Stimulated activated CD8-positive, alpha-beta memory T cell treated with anti-CD3 and anti-CD28 coated beads, Interleukin-12 subunit alpha, Interleukin-12 subunit beta, amount 100 ng/mL, for 4 hours (primary cell): Measurements from ENCODE around the gene LPIN1.

Experiments
- DNase-seq: peaks from one replicate; pipeline ENCODE4 v3.0.0-alpha.2; 2020; ENCODE audit warnings: low read depth

Gene LPIN1

DNA sequence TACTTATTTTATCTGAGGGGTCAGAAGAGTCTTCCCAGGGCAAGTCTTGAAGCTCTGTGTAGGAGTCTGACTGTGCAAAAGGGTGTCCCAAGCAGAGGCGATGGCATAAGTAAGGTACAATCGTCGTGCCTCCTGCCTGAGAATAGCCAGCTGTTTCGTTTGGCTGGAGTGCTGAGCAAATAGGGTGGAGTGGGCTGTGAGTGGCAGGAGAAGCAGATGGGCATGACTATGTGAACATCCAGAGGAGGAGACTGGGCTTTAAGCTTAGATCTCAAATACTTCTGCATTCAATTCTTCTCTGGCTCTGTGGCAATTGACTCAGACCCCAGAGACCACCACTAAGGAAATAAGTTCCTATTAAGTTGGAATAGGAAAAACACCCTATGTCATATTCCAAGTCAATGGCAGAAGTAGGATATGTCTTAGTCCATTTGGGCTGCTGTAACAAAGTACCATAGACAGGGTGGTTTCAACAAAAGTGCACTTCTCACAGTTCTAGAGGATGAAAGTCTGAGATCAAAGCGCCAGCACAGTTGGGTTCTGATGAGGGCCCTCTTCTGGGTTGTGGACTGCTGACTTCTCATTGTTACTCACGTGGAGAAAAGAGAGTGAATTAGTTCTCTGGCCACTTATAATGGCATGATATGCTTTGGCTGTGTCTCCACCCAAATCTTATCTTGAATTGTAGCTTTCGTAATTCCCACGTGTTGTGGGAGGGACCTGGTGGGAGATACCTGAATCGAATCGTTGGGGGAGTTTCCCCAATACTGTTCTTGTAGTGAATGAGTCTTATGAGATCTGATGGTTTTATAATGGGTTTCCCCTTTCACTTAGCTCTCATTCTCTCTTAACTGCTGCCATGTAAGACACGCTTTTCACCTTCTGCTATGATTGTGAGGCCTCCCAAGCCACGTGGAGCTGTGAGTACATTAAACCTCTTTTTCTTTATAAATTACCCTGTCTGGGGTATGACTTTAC lies 120.2 kb downstream of the LPIN1 start:
- DNase-seq: no peak

- no peak for DNase-seq
These were observed 121.5 kb downstream of the LPIN1 start for GRCh38 chr2:11867926-11868325.

GRCh38 chr2:11869391-11869991 lies 123.1 kb downstream of the LPIN1 start:
- no peak for DNase-seq

GRCh38 chr2:11870064-11870463 lies 123.6 kb downstream of the LPIN1 start:
- DNase-seq: no peak

DNA sequence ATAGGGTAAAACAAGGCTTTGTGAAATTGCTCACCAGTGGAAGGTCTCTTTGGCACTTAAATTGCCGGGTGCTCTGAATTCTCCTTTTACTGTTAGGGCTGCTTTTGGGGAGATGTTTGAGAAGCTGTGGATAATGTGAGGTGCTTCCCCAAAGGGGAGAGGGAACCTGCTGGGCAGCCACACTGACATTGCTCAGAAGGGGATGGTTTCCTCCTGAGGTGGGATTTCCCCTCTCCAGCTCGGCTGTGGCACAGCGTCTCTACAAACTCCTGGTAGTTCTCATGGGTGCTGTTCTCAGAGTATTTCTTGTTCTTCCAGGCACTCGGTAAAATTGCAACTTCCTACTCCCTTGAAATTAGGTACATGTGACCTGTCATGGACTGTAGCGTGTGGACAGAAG lies 124.2 kb downstream of the LPIN1 start:
- DNase-seq: no peak

DNA sequence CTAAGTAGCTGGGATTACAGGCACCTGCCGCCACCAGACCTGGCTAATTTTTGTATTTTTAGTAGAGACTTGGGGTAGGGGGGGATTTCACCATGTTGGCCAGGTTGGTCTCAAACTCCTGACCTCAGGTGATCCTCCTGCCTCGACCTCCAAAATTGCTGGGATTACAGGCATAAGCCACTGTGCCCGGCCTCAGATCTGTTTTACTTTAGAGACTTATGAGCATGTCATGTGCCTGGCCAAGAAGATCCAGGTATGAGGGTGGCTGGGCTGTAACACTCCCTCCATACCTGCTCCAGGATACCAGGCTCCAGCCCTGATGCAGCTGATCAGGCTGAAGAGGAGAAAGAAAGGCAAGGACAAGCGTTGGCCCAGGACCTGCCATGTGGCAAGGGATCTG lies 125.0 kb downstream of the LPIN1 start:
- DNase-seq: no peak

DNA sequence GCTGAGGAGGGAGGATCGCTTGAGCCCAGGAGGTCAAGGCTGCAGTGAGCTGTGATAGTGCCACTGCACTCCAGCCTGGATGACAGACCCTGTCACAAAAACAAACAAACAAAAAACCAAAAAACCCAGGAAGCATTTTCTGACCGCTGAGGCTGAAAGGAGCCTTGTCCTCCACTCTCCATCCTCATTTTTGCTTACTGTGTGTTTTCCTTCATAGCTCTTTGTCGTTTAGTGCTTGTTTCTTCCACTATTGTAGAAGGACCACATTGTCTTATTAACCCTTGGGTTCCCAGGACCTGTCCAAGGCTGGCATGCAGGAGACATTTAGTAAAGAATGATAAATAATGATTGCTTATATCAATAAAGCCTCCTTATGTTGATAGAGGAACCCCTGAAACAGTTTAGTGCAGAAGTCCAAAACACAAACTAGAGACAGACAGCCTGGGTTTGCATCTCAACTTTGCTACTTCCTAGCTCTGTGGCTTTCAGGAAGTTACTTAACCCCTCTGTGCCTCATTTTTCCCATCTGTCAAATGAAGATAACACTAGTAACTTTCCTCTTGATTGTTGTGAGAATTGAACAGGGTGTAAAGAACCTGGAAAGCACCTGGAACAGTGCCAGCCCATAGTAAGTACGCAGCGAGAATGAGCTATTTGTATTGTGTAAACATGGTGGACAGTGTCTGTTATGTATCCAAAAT lies 126.0 kb downstream of the LPIN1 start:
- DNase-seq: no peak

DNA sequence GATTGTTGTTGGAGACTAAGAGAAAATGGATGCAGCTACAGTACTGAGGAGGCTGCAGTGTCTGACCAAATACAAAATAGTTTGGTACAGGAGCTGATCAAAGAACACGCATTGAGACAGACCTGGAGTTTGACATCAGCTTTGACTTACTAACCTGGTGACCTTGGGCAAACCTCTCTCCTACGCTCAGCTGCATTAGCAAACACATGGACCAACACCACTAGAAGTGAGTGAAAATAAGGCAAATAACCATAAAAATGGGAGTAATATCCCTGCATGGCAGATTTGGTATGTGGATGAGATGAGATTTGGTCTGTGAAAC lies 126.5 kb downstream of the LPIN1 start:
- DNase-seq: no peak

DNA sequence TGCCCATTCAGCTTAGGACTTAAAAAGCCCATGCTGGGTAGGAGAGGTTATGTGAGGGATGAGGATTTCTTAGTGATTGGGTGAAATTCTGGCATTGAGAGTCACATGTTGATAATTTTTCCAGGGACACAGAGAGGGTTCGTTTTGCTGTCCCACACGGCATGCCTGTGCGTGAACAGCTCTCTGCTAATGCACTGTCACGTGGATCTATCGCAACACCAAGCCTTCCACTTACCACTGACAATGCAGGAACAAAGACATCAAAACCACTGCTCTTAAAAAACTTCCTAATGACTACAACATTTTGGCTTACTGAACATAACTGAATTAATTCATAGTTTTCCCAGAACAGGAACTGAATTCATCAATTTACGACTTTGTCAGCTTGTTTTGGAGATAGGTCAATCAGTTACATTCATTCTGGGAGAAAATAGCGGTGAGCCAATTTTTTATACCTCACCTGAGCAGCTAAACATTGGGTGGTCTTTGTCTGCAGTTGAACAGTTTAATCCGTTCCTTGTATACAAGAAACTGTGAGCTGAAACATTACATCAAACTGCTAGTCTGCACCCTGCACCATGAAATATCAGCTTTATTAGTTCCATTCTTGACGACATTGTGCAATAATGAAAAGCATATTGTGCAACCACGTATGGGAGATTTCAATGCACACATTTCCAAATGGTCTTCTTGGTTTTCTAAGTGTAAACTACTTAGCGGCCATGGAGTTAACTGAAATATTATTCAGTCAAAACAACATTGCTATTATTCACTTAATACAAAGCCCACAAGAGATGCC lies 127.1 kb downstream of the LPIN1 start:
- no peak for DNase-seq

DNA sequence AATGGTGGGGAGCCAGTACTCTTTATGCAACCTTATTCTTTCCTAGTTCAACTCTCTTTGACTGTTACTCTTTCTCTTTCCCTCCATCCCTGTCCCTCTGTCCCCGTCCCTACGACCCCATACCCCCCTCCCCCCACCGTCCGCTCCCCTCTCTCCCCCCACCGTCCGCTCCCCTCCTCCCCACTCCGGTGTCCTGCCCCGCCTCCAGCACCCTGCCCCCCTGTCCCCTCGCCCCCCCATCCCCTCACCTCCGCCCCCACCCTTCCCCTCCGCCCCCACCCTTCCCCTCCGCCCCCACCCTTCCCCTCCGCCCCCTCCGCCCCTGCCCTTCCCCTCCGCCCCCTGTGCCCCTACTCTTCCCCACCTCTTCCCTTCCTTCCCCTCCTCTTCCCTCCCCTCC lies 128.4 kb downstream of the LPIN1 start:
- no peak for DNase-seq

DNA sequence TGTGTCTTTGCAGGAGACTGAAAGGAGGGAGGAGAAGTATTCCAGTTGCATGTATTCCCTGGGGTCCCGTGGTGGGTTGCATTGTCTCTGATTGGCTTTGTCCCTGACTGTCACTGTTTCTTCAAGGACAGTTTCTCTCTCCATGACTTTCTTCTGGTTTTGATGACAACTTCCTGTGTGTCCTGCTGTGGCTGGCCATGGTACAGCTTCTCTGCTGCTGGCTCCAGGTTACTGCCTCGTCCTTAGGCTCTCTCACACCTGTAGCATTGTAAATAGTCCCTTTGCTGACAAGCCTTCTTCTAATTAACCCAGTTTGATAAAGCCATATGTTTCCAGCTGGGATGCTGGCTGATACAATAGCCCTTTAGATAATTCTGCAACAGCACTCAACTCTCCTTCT lies 129.0 kb downstream of the LPIN1 start:
- no peak for DNase-seq

- DNase-seq: no peak
These were observed 130.0 kb downstream of the LPIN1 start for GRCh38 chr2:11876436-11876835.

DNA sequence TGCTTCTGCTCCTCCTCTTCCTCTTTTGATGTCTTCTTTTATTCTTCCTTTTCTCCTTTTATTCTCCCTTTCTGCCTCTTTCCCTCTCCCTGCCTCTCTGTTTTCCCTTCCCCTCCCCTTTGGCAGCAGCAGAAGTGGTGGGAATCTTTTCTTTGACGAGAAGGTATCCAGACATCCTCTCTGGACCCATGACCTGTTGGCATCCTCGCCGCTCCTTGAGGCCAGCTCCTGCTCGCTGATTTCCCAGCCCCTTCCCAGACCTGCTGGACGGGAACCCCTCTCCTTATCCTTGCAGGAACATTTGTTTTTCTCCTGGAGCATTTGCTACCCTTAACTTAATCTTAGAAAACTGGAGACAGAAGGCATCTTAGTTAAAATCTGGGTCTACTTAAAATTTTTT lies 130.5 kb downstream of the LPIN1 start:
- DNase-seq: no peak
